ENCODE data around the gene TSTD2. TPM values are rescaled to one million over a fixed set of nuclear protein-coding genes. Genes with fewer than 3 reads are reported as not detected.

Gene TSTD2
- 8.5 and 9.3 TPM in 2 replicates for total RNA-seq (2014; rRNA removed; shearing (Covaris generic))

DNA sequence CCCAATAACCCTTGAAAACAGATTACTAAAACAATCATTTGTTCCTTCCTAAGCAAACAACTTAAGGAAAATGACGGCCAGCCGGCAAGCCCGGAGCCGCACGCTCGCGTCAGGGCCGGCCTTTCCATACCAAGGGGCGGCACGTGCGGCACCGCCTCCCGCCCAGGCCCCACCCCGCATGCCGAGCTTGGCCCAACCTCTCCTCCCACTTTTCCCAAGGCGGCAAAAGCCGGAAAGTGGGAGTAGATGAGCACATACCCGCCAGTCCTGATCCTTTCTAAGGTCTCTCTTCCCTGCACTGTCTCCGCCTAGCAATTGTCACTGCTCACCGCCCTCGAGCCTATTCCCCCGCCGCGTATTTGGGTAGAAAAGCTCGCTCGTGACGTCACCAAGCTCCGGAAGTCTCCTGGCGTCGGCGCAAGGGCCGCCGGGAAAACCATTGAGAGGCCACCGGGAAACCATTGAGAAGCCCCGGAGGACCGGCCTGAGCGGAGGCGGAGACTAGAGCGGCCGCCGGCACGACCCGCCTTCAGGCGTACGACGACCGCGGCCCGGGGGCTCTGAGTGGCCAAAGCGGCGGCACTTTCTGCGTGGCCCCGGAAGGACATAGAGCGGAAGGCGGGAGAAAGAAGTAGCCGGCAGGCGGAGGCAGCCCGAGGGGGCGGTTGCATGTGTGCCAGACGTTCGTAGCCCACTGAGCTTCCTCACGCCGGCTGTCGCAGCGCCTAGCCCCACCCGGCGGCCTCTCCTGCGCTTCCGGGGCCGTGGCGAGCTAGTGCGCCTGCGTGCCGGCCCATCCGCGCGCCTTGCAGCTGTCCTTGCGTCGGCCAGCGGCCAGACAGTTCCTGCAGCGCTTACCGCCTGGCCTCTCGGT lies at the start of gene TSTD2, which contains the start of gene NCBP1:
Gene TSTD2 (minus strand): TSS at position 384 of the 874 bp plus-strand sequence. CDS start 5,806 bp downstream, outside the sequence.
Gene NCBP1 (plus strand): TSS at position 837 of the 874 bp plus-strand sequence. CDS start 61 bp downstream, outside the sequence.
- DNase-seq (ENCODE audit: low spot score), result peak; percentile 95

DNA sequence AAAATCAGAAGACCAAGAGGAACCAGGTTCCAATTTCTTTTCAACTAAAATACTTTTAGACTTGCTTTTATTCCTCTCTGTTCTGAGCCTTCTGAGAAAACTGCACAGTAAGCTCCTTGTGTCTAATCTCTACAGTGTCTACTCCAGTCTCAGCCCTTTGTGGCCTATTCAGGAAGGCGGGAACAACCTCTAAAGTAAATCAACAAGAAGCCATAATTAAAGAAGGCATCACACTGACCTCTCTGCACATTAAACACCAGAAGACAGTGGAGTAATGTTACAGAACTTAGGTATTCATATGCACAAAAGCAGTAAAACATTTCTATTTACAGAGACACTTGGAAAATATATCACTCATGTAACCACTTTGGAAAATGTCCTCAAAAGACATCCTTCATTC lies 49.1 kb upstream of the TSTD2 start:
- no peak for DNase-seq (ENCODE audit: low spot score)

DNA sequence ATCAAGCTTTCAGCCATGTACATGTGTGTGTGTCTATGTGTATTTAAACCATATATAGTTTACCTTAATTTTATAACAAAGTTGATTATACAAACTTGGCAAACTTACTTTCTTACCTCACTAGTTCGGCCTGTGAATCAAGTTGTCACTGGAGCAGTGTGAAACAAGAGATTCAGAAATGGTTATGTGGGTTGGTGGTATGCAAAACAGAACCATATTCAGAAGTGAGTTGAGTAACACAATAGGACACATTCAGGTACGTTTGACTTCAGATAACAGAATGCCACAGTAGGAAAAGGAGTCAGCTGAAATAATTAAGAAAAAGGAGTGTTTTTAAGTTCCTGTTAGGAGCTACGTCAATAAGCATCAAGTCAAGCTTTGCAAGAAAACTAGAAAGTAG lies 42.5 kb upstream of the TSTD2 start:
- no peak for DNase-seq (ENCODE audit: low spot score)

DNA sequence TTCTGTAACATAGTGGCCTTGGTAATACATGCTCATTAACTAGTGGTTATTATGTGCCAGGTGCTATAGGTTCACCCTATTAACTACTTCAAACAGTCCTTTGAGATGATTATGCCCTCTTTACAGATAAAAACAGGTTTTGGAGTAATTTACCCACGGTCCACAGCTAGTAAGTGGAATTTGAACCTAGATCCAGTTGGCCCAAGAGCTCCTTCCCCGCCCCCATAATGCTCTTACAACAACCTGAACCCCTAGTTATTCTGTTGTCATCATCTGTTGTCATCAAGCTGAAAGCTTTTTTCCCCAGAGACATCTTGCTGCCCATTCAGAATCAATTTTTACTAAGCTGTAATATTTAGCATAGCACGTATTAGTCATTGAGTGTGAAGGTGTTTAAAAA lies 40.8 kb upstream of the TSTD2 start:
- no peak for DNase-seq (ENCODE audit: low spot score)

DNA sequence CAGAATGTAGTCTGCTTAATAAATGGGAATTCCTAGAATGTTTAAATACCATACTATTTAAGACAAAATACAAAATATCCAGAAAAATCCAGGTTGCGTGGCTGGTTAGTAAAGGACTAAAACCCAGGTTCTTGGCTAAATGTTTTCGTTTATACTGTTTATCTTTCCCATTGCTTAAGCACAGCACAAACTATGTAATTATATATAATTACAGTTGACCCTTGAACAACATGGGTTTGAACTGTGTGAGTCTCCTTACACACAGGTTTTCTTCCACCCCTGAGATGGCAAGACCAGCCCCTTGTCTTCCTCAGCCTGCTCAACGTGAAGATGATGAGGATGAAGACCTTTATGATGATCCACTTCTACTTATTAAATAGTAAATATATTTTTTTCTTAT lies 39.2 kb upstream of the TSTD2 start:
- no peak for DNase-seq (ENCODE audit: low spot score)

DNA sequence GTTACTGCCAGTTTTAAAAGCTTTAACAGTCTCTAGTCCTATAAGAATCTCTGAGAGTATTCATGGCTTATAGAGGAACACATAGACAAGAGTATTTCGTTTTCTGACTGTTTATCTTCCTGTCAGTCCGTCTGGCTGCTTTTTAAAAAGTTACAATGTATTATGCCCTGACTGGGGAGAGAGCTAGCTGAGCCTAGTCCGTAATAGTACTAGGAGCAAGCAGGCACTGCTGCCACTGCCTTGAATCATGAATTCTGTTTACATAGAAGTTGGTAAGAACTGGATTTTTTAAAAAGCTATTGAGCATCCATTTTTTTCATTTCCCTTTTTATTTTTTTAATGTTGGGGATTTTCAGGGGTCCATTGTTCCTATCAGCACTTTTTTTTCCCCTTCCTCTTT lies 37.4 kb upstream of the TSTD2 start:
- DNase-seq (ENCODE audit: low spot score), result no peak

DNA sequence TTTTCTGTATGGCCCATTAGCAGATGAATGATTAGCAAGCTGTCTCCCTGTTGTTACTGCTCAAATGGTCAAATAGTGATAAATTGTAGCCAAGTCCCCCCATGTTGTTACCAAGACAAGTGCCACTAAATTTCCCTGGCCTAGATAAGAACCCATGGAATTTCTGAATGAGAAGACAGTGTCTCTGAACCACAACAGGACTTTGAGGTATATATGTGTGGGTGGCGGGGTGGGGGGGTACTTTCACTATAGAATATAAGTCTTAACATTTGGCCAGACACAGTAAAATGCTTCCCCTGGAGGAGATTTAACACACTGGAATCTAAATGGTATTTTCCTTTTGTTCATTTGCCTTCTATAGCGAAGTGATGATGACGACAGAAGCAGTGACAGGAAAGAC lies 35.3 kb upstream of the TSTD2 start:
- no peak for DNase-seq (ENCODE audit: low spot score)

DNA sequence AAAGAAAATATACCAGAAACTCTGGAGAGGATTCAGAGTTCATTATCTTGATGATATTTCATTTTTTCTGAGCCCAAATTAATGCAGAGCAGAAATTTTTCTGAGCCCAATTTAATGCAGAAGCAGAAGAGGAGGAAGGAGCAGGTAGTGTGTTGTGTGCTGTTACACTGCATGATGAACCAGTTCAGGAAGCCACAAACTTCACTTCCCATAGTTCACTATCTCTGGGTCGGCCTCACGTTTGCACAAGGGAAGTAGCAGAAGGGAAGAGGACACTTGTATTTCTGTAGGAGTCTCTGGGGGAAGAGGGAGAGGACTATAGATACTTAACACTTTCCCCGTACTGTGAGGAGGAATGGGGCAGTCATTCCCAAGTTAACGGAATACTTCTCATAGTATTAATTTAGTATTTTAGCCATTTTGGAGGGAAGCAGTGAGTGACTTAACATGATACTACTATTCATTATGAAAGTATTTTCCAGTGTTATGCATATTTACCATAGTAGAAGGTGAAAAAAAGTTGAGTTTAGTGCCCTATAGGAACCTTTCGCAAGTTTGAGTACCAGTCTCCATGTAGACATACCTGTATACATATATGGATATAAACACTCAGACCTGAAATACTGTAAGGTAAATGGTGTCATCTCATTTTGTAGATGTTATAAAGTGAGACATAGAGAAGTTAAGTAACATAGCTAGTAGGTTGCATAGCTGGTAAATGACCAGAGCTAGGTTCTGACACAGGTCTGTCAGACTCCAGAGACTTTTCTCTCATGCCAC lies 33.9 kb upstream of the TSTD2 start:
- DNase-seq (ENCODE audit: low spot score), result no peak

DNA sequence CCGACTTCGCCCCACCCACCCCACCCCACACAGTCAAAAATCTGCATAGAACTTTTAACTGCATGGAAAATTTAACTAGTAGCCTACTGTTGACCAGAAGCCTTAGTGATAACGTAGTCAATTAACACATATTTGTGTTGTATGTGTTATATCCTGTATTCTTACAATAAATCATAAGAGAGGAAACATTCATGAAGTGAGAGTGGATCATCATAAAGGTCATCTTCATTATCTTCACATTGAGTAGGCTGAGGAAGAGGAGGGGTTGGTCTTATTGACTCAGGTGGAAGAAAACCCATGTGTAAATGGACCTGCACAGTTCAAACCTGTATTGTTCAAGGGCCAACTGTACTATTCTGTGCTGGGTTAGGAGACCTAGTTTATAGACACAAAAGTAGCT lies 32.6 kb upstream of the TSTD2 start:
- no peak for DNase-seq (ENCODE audit: low spot score)

DNA sequence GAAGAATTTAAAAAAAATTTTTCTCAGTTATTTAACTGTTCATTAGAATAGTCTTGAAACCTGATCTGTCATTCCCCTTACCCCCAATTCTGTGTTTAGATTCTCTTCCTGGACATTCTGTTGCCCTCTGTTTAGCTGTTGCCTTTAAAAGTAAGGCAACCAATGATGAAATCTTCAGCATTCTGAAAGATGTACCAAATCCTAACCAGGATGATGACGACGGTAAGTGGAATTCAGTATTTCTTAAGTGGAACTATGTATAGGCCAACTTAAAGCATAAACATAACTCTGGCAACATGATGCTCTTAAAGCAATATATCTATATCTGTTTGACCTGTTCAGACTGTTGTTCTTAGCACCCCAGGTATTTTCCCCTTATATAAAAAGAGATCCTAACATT lies 27.7 kb upstream of the TSTD2 start:
- DNase-seq (ENCODE audit: low spot score), result no peak

DNA sequence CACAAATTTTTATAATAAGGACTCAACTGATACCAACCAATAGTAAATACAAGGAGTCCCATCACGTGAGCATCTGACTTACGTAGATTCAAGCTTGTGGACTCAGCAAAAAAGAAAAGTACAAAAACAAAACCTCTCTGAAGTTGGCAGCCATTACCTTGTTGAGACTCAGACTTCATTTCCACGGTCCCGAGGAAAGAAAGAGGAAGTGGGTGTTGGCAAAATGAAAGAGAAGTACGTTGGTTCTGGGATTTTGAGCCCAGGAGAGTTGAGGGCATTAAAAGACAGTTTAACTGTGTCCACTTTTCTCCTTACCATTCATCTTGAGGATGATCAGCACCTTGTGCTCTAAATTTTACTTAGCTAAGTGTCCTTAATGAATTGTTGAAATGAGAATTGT lies 27.2 kb upstream of the TSTD2 start:
- DNase-seq (ENCODE audit: low spot score), result no peak

DNA sequence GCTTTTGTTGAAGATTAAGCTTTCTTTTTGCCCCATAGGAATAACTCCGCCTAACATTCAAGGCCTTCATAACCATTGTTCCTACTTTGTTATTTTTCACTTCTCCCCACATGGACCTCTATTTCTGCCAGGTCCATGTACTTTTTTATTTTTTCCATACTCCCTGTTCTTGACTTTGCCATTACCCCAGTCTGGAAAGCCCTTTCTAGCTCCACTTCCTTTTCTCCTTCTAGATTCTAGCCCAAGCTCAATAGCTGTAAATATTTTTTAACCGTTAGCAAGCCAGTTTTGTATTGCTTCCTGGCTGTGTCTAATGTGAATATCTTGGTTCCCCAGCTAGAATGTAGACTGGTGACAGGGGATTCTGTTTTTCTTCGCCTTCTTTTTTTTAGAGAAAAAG lies 26.6 kb upstream of the TSTD2 start:
- no peak for DNase-seq (ENCODE audit: low spot score)

DNA sequence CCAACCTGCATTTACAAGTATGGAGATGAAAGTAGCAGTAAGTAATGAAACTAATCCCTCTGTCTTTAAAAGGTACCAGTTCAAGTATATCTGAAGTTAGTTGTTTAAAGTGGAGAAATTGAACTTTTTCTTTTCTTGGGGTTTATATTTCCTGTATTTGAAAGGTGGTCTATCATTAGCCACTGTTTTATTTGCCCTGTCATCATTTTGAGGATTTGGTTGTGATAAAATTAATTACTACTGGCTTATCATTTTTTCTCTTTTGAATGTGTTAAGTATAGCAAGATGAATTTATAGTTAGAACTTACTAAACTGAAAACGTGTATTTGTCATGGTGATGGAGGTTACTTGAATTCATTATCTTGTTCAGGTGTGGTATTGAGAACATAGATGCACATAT lies 25.5 kb upstream of the TSTD2 start:
- DNase-seq (ENCODE audit: low spot score), result no peak

DNA sequence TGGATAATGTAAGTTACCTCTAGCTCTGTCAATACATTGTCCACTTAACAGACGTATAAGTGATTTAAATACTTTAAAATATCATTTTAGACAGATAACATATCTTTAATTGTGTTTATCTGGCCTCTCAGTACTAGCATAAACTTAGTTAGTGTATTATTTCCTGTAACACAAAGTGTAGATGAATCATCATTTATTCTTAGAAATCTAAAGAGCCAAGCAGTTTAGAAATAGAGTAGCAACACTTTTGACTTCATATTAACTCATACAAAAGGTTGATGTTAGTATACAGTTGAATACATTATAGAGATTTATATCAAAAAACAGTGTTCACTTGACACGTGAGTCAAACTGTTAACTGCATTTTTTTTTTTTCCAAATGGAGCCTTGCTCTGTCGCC lies 18.5 kb upstream of the TSTD2 start:
- no peak for DNase-seq (ENCODE audit: low spot score)

DNA sequence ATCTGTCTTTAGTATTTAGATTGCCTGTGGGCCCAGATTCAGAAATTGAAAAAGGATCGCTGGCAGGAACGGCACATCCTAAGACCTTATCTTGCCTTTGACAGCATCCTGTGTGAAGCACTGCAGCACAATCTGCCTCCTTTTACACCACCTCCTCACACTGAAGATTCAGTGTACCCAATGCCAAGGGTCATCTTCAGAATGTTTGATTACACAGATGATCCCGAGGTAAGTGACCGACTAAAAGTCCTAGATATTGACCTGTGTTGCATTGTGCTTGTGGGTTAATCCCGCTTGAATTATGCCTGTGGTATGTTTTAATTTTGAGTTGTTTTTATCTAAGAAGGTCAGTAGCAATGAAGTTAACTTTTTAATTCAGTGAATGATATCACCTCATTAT lies 14.8 kb upstream of the TSTD2 start:
- no peak for DNase-seq (ENCODE audit: low spot score)

DNA sequence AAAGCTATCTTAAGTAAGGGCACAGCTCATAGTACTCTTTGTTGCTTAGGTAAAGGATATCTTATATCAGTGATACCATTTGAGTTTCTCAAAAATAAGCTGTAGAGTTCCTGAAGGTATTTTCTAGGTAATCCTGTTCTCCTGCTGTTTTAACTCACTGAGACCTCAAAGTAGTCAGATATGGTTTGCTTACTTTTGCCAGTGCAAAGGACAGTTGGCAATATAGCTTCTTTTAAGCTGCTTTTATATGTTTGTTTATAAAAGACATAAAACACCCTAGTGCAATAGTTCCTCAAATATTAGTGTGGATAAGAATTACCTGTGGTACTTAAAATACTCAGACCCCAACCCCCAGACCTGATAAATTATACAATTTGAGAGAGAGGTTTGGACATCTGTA lies 12.6 kb upstream of the TSTD2 start:
- no peak for DNase-seq (ENCODE audit: low spot score)

DNA sequence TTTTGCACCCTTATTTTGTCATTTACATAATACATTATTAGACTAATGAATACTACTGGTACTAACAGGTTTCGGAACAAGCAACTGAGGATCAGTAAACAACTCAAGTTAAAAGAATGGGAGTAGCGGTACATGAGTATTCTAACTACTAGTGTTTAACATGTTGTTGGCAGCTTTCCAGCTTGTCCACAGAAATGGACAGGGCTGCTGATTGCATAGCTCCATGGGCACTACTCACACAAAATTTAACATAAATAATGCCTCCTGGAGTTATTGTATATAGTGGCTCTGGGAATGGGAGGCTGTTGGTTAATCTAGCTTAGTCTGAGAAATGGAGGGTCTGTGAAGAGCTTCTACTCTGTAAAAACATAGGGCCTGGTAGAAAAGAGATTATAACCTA lies 7.2 kb upstream of the TSTD2 start:
- no peak for DNase-seq (ENCODE audit: low spot score)

DNA sequence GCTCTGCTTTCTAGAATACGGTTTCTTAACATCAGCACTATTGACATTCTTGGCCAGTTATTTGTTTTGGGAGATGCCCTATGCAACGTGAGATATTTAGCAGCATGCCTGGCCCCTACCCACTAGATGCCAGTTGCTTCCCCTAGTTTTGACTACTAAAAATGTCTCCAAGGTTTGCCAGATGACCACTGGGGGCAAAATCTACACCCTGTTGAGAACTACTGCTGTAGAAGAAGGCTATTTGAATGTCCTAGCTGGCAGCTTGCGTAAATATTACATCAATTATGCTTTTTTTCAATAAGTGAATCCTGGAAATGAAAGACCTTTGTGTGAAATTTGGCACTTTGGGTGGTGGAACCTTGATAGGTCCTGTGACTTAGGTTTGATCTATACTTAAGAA lies 5.5 kb upstream of the TSTD2 start:
- DNase-seq (ENCODE audit: low spot score), result no peak

DNA sequence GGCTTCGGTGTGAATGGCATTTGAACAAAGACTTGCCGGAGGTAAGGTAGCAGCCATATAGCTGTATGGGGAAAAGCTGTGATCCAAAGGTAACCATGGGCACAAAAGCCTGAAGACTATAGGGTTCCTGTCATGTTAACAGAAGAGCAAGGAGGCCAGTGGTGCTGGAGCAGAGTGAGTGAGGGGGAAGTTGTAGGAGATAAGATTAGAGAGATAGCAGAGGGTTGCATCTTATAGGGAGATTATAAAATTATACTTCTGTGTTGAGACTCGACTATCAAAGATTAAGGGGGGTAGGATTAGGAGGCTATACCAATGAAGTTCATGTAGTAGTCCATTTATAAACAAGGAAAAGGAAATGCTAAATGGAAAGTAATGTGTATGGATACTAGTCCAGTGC lies 3.7 kb upstream of the TSTD2 start:
- DNase-seq (ENCODE audit: low spot score), result no peak

DNA sequence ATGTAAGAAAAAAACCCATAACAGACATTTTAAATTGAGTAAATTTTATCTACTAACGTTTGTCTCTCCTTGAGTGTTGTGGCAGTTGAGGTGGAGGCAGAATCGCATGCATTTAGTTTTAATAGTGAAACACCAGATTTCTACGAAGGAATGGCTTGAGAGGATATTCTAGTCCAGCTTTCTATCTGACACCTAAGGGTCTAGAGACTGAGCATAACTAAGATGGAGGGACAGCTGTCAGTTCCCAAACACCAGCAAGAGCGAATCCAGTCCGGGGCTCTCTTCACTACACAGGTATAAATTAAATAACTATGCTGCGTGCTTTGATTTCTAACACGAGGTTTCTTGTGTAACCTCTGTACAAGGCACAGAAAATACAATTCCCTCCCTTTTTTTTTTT lies 1.9 kb upstream of the TSTD2 start:
- DNase-seq (ENCODE audit: low spot score), result no peak

DNA sequence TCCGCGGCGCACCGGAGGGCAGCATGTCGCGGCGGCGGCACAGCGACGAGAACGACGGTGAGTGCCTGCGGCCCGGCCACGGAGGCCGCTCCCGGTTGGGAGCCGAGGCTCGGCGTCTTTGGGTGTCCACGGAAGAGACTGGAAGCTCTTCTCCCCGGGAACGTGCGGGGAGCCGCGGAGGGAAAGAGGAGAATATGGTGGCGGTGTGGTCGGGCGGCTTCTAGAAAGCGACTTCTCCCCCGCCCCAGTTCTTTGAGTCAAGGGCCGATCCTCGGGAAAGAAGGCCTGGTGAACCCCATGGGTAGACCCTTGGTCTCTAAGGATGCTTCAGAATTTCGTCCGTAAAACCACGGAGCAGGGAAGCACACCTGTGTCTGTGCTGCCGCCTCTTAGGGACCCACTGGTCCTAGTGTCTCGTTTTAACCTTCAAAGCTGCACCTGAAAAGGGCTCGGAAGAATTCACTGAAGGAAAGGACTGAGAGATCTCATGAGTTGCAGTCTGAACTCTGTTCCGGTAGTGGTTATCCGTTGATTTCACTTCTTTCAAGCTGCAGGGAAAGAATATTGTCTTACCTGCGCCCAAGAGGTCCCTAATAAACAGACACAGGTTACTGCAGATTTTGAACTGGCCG lies 807 bp upstream of the TSTD2 start:
- DNase-seq (ENCODE audit: low spot score), result no peak

DNA sequence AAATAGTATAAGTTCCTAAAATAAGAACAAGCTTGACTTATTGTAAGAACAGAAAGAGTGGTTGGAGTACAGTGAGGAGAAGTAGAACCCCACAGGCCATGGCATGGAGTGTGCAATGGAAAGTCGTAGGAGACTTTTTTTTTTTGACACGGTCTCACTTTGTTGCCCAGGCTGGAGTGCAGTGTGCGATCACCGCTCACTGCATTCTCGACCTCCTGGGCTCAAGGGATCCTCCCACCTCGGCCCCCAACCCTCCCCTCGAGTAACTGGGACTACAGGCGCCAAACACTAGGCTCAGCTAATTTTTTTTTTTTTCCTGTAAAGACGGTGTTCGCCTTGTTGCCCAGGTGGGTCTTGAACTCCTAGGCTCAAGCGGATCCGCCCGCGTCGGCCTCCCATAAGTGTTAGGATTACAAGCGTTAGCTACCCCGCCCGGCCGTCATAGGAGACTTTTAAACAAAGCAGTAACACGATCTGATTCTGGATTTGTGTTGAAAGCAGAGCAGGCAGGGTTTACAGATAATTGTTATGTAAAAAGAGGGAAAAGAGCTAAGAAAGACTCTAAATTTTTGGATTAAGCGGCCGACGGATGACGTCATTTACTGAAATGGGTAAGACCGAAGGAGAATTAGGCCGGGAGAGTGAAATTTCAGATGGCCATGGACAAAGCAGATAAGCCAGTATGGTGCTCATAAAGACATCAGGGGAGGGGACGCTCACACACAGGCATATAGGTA lies 752 bp downstream of the TSTD2 start:
- DNase-seq (ENCODE audit: low spot score), result peak; percentile 8
